PC-3 (cell line): ENCODE results near the gene REEP1.

Experiments
- EZH2 ChIP-seq: fragments of 300-600 bp; sonication (generic); IDR thresholded peaks from one replicate; pipeline ENCODE4 v1.6.1; 2017; ENCODE audit warnings: antibody characterized with exemption, mild to moderate bottlenecking, low read length; ENCODE audit not compliant: unreplicated experiment
- EZH2phosphoT487 ChIP-seq: fragments of 300-600 bp; sonication (generic); IDR thresholded peaks from 2 replicates; pipeline ENCODE4 v1.6.1; 2018; ENCODE audit warnings: mild to moderate bottlenecking, antibody characterized with exemption, low read length, borderline replicate concordance
- TF ChIP-seq, protein P1 (sequence below): fragments of 300-600 bp; sonication (generic); conservative IDR thresholded peaks from 2 replicates; pipeline ENCODE4 v1.5.1; 2017; ENCODE audit warnings: antibody characterized with exemption, low read depth, mild to moderate bottlenecking, low read length

DNA sequence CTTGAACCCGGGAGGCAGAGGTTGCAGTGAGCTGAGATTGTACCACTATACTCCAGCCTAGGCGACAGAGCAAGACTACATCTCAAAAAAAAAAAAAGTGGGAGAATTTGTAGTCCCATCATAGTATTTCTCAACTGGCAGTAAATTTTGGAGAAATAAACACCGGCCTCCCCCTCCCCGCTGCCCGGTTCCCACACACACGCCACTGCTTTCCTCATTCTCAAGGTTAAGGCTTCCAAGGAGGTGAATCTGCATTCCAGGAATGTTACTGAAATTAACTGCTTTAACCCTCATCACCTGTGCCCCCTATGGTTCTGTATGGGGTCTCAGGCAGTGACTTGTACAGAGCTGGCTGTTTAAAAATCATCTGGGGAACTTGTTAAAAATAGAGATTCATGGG lies 88.2 kb downstream of the REEP1 start:
- TF ChIP-seq, protein P1, sequence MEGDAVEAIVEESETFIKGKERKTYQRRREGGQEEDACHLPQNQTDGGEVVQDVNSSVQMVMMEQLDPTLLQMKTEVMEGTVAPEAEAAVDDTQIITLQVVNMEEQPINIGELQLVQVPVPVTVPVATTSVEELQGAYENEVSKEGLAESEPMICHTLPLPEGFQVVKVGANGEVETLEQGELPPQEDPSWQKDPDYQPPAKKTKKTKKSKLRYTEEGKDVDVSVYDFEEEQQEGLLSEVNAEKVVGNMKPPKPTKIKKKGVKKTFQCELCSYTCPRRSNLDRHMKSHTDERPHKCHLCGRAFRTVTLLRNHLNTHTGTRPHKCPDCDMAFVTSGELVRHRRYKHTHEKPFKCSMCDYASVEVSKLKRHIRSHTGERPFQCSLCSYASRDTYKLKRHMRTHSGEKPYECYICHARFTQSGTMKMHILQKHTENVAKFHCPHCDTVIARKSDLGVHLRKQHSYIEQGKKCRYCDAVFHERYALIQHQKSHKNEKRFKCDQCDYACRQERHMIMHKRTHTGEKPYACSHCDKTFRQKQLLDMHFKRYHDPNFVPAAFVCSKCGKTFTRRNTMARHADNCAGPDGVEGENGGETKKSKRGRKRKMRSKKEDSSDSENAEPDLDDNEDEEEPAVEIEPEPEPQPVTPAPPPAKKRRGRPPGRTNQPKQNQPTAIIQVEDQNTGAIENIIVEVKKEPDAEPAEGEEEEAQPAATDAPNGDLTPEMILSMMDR: no peak
- TF ChIP-seq EZH2 (no peak), EZH2phosphoT487 (no peak)
